HG03066 (cell line): Measurements from ENCODE around the gene CBFA2T3.
"Not testable (repeated sequence)": the region's sequence is repeated elsewhere in the genome, so short reads cannot be mapped to it uniquely, and the experiment has no call there.

Experiments used
- ATAC-seq: cut with Tn5 transposase; IDR thresholded peaks from one replicate; pipeline ENCODE4 v1.9.1; 2021; ENCODE audit warnings: low read depth; ENCODE audit not compliant: unreplicated experiment

Gene CBFA2T3

GRCh38 chr16:88977018-88977811 lies at the start of gene CBFA2T3:
CBFA2T3 (minus strand) TSS chr16:88977207; CDS start chr16:88976807, 400 bp downstream.
- ATAC-seq, result no peak

GRCh38 chr16:89026121-89026612 lies 49.2 kb upstream of the CBFA2T3 start:
- peak; percentile 70 for ATAC-seq

GRCh38 chr16:89025636-89026035 lies 48.6 kb upstream of the CBFA2T3 start:
- ATAC-seq, result no peak

- ATAC-seq, result no peak
Observed at GRCh38 chr16:89024546-89025060, 47.6 kb upstream of the CBFA2T3 start.

- no peak for ATAC-seq
Observed at GRCh38 chr16:89023621-89024511, 46.9 kb upstream of the CBFA2T3 start.

- ATAC-seq, result no peak
Observed at GRCh38 chr16:89023151-89023551, 46.1 kb upstream of the CBFA2T3 start.

- no peak for ATAC-seq
Observed at GRCh38 chr16:89022051-89022836, 45.2 kb upstream of the CBFA2T3 start.

- no peak for ATAC-seq
Observed at GRCh38 chr16:89020925-89021595, 44.1 kb upstream of the CBFA2T3 start.

- no peak for ATAC-seq
Observed at GRCh38 chr16:89020068-89020924, 43.3 kb upstream of the CBFA2T3 start.

GRCh38 chr16:89019511-89019910 lies 42.5 kb upstream of the CBFA2T3 start:
- no peak for ATAC-seq

- no peak for ATAC-seq
Observed at GRCh38 chr16:89018282-89019158, 41.5 kb upstream of the CBFA2T3 start.

GRCh38 chr16:89017543-89018281 lies 40.7 kb upstream of the CBFA2T3 start:
- no peak for ATAC-seq

GRCh38 chr16:89016561-89016960 lies 39.6 kb upstream of the CBFA2T3 start:
- not testable (repeated sequence) for ATAC-seq

GRCh38 chr16:89015271-89015859 lies 38.4 kb upstream of the CBFA2T3 start:
- ATAC-seq, result no peak

GRCh38 chr16:89014403-89015230 lies 37.6 kb upstream of the CBFA2T3 start:
- no peak for ATAC-seq
